GM21717 (cell line): ENCODE results near the gene NIT2.
"Not testable (repeated sequence)": the region's sequence is repeated elsewhere in the genome, so short reads cannot be mapped to it uniquely, and the experiment has no call there.

Source experiments
- ATAC-seq: cut with Tn5 transposase; IDR thresholded peaks from one replicate; pipeline ENCODE4 v1.9.1; 2021; ENCODE audit warnings: mild to moderate bottlenecking, moderate library complexity; ENCODE audit not compliant: unreplicated experiment

The NIT2 gene, protein sequence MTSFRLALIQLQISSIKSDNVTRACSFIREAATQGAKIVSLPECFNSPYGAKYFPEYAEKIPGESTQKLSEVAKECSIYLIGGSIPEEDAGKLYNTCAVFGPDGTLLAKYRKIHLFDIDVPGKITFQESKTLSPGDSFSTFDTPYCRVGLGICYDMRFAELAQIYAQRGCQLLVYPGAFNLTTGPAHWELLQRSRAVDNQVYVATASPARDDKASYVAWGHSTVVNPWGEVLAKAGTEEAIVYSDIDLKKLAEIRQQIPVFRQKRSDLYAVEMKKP

DNA sequence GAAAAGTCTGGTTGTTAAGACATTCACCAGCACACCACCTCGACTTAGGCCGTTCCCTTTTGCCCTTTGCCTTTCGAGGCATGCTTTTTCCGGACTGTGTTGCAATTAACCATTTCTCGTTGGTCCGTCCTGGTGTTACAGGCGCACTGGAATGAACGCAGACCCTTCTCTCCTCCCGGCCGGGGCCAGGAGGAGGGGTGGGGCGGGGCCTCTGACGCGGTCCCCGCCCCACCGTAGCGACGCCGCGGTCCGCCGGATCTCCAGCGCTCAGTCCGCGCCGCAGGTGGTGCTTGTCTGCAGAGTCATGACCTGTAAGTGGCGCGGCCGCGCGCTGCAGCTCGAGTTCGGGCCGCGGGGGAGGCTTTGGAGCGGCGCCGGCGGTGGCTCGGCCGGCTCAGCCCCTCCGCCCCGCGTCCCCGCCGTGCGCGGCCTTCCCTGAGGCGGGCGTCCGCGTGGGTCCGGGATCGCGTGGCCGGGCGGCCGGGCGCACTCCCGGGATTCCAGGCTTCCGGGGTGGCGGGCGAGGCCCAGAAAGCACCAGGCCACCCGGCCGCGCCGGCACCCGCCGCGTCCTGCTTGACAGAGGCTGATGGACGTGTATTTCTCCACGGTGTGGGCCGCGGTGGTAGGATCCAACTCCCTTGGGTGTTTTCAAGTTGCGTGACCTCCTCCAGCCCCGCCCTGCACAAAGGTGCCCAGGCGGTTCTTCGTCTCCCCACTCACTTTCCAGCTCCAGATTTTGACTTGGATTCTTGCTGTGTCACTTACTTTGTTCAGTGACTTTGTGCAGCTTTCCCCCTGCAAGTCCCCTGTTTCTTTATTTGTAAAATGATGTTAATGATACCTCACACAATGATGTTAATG lies at the start of gene NIT2:
Gene NIT2, plus strand, starts transcription at position 270 of the 864 bp plus-strand sequence. Its CDS starts 35 bp downstream, at position 305.
- peak; percentile 95 for ATAC-seq

DNA sequence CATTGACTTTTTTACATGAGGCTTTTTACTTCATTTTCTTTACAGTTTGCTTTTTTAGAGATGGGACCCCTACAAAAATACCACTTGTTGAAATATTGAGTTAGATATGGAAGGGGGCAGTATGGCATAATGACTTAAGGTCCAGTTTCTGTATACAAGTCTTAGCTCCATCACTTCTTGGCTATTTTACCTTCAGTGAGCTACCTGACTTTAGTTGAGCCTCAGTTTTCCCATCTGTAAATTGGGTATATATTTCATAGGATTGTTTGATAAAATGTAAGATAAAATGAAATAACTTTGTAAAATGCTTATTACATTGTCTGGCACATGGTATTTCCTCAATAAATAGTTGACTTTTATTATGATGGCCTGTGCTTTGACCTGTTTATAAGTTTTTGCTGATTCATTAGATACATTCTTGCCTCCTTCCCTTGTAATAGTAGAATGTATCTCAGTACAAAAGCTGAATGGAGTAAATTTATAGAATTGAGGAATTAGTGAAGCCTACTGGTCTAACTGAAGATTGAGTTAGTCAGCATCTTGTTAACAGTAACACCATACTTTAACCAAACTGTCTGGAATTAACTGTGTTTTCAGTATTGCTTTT lies 46.2 kb upstream of the NIT2 start:
- ATAC-seq = no peak

GRCh38 chr3:100289339-100289738 lies 45.2 kb upstream of the NIT2 start:
- no peak for ATAC-seq

DNA sequence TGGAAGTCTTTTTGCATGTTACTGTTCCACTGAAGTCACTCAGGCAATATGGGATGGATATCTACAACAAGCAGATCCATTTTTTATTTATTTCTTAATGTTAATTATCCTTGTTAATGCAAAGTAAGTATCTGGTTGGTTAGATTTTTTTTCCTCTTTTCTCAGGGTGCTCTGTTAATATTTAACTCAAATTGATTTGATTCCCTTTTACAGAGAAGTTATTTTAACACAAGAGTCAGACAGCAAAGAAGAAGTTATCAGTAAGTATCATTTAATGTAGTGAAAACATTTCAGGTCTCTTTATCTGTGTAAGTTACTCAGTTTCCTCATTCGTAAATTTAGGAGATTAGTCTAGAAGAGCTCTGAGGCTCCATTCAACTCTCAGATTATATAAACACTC lies 39.5 kb upstream of the NIT2 start:
- no peak for ATAC-seq

- no peak for ATAC-seq
Measured at GRCh38 chr3:100297784-100298183, 36.8 kb upstream of the NIT2 start.

GRCh38 chr3:100299016-100299415 lies 35.5 kb upstream of the NIT2 start:
- no peak for ATAC-seq

DNA sequence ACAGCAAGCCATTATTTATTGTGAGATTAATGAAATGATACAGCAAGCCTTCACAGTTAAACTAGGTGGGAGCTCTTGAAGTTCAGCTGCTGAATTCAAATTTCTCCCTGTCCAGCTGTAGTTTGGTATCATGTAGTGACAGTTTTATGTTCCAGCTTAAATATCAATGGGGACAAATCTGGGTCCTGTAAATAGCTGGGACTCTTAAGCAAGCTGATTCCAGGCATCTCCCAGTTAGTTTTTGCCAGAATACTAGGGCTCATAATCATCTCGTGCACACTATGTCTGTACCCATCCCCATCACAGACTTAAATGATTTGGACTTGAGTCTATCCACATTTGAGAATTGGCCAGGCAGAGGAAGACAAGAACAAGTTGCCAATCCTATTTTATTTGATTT lies 27.9 kb upstream of the NIT2 start:
- no peak for ATAC-seq

GRCh38 chr3:100310355-100310965 lies 24.1 kb upstream of the NIT2 start:
- no peak for ATAC-seq

DNA sequence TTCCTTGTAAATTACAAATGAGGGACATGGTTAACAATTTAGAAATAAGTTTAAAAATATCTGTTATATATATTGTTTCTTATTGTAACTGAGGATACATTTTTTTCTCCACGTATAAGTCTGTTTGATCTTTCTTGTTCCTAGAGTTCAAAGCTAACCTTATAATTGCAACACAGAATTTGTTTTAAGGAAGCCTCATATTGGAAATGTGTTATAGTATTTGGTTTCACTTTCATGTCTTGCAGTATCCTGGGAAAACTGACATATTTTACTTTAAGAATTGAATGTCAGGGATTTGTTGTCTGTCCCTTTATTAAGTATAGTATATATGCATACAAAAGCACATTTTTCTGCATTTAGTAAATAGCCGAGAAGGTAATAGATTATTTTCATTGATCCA lies 23.5 kb upstream of the NIT2 start:
- ATAC-seq = no peak

- peak; percentile 66 for ATAC-seq
Measured at GRCh38 chr3:100316641-100317069, 17.9 kb upstream of the NIT2 start.

DNA sequence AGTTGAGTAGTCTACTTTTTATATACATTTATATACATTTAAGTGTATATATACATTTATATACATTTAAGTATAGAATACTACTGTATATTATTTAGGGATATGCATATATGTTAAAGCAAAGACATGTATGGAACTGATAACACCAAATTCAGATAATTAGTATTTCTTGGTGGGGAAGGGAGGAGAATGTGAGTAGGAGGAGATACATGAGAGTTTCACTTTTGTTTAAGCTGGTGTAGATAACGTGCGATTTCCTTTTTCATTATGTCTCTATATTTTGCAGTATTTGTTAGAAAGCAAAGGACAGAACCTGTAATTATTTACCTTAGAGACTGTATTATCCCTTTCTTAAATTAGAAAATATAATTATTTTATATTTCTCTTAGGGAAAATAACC lies 16.6 kb upstream of the NIT2 start:
- peak; percentile 79 for ATAC-seq

GRCh38 chr3:100319951-100320350 lies 14.6 kb upstream of the NIT2 start:
- no peak for ATAC-seq

DNA sequence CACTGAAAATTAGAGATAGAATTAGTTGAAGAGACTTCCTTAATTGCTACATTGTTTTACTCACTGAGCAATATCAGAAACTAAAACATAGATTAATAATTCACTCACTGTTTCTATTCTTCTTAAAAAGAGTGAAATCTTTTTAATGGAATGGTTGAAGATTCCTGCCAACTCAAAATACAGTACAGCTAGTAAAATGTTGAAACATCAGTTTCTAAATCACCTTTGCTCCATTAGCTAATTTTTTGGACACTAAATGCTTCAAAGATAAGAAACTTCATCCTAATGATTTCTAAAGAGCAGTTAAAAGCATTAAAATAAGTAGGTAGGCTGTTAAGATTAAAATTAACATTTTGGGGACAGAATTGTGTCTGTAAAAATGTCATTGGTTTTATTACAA lies 10.5 kb upstream of the NIT2 start:
- ATAC-seq = no peak

- ATAC-seq = no peak
Measured at GRCh38 chr3:100325827-100326226, 8.7 kb upstream of the NIT2 start.

GRCh38 chr3:100327377-100327776 lies 7.2 kb upstream of the NIT2 start:
- ATAC-seq = not testable (repeated sequence)

DNA sequence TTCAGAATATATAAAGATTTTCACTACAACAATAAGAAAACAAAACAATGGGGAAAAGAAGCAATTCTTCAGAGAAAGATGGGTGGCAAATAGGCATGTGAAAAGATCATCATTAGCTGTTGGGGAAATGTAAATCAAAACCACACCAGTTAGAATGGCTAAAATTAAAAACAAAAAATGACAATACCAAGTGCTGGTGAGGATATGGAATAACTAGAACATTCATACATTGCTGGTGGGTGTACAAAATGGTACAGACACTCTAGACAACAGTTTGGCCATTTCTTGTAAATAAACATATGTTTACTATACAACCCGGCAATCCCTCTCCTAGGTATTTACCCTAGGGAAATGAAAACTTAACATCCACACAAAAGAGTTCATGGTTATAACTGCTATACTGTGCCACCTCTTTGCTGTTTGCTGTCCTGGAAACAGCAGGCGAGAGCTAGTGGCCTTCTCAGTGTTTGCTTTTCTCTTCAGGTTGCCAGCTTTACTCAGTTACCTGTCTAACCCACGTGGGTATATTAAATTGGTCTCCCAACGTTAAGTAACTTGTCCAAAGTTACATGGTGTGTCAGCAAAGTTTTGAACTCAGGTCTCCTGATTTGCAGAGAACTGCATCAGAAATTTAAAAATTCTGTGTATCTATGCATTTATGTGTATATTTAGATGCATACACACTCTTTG lies 4.6 kb upstream of the NIT2 start:
- ATAC-seq = no peak

DNA sequence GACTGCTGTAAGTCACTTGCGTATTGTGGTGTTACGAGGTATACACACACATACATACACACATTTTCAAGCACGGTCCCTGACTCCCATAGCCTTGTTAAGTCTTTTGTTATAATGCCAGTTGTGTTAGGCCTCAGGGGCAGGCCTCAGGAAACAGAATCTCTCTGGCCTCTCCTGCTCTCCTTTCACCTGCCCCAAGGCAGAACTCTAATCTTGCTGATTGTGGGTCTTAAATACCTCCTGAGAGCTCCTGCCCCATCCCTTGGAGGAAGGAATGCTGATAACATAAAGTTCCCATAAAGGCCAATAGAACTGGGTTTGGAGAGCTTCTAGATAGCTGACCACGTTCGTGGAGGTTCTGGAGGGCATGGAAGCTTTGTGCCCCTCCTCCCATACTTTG lies 3.9 kb upstream of the NIT2 start:
- no peak for ATAC-seq

DNA sequence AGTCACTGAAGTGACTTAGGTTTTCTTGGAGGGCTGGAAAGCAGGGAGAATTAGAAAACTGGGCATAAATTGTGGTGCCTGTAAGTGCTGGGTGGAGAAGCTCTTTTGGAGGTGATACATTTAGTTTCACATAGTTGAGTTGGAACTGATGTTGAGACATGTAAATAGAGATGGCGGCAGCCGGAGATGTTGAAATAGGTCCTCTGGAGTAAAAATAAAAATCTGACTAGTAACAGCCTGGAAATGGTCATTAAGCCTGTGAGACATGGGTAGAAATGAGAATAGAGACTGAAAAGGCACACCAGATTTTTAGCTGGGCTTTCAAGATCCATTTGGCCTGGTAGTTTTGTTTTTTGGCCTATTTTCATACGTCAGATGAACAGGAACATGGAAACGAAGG lies 2.9 kb upstream of the NIT2 start:
- ATAC-seq = no peak

DNA sequence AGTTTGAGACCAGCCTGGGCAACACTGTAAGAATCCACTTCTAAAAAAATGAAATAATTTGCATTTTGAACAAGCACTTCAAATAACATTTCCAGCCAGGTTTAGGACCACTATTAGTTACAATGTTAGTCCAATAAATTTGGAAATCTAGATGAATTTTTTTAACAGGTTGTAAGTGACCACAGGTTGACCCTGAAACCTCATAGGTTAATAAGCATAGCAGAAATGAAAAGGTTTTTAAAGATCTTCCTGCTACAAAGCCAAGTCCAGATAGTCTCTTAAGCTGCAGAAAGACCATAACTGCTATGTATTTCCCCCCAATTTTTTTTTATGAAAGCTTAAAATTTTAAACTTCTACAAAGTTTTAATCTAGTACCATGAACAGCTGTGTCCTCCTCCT lies 1.5 kb upstream of the NIT2 start:
- no peak for ATAC-seq

DNA sequence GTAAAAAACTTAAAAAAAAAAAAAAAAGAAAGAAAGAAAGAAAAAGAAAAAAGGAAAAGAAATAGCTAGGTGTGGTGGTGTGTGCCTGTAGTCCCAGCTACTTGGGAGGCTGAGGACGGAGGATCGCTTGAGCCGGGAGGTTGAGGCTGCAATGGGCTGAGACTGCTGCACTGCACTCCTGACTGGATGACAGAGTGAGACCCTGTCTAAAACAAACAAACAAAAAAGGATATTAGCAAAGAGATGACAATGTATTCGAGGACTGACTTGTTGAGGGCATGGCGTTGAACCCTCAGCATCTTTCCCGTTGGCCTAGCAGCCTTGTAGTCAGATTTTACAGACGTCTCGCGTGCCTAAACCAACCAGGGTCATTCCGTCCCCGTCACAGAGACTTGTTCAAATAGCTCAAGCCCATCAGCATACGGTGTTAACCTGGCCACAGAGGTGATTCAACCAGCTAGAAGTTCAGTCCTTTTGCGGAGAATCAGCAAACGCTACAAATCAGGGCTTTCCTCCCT lies 528 bp upstream of the NIT2 start:
- peak; percentile 24 for ATAC-seq

GRCh38 chr3:100335434-100335833 lies 877 bp downstream of the NIT2 start:
- peak; percentile 48 for ATAC-seq
